H9 (cell line): Measurements from ENCODE around the gene LRMDA. TPM values are rescaled to one million over a fixed set of nuclear protein-coding genes. Genes with fewer than 3 reads are reported as not detected.

Source experiments
- DNase-seq: peaks from one replicate; pipeline ENCODE4 v3.0.0-alpha.2; 2017
- H2AFZ ChIP-seq: one replicate; pipeline ENCODE4 v1.6.1; 2013; ENCODE audit warnings: mild to moderate bottlenecking, low read length, control low read depth, moderate library complexity
- H2AK5ac ChIP-seq: 2 replicates; pipeline ENCODE4 v1.6.1; 2013; ENCODE audit warnings: low read length, control low read depth, mixed read lengths; ENCODE audit not compliant: insufficient read length
- H2BK120ac ChIP-seq: one replicate; pipeline ENCODE4 v1.6.1; 2013; ENCODE audit warnings: low read depth, mild to moderate bottlenecking, low read length, control low read depth, inconsistent platforms; ENCODE audit not compliant: poor library complexity, severe bottlenecking
- H2BK12ac ChIP-seq: 2 replicates; pipeline ENCODE4 v1.6.1; 2013; ENCODE audit warnings: low read length, control low read depth, mixed read lengths, low read depth; ENCODE audit not compliant: insufficient read length
- H2BK15ac ChIP-seq: 2 replicates; pipeline ENCODE4 v1.6.1; 2013; ENCODE audit warnings: low read depth, low read length, control low read depth
- H2BK20ac ChIP-seq: one replicate; pipeline ENCODE4 v1.6.1; 2013; ENCODE audit warnings: low read depth, mild to moderate bottlenecking, low read length, control low read depth, inconsistent platforms; ENCODE audit not compliant: poor library complexity, severe bottlenecking
- H2BK5ac ChIP-seq: 2 replicates; pipeline ENCODE4 v1.6.1; 2013; ENCODE audit warnings: low read length, control low read depth, mixed read lengths; ENCODE audit not compliant: insufficient read length
- H3K14ac ChIP-seq: 2 replicates; pipeline ENCODE4 v1.6.1; 2013; ENCODE audit warnings: low read length, control low read depth; ENCODE audit not compliant: insufficient read depth
- H3K18ac ChIP-seq: 2 replicates; pipeline ENCODE4 v1.6.1; 2013; ENCODE audit warnings: low read depth, mild to moderate bottlenecking, mixed read lengths, low read length, control low read depth; ENCODE audit not compliant: insufficient read length
- H3K23ac ChIP-seq: 2 replicates; pipeline ENCODE4 v1.6.1; 2013; ENCODE audit warnings: low read length, control low read depth, mixed read lengths, low read depth; ENCODE audit not compliant: insufficient read length
- H3K23me2 ChIP-seq: 2 replicates; pipeline ENCODE4 v1.6.1; 2013; ENCODE audit warnings: low read depth, mild to moderate bottlenecking, mixed read lengths, low read length, control low read depth; ENCODE audit not compliant: insufficient read length, poor library complexity, severe bottlenecking
- H3K27ac ChIP-seq: 2 replicates; pipeline ENCODE4 v1.5.1; 2013; ENCODE audit warnings: low read length, control low read depth, mixed read lengths, low read depth; ENCODE audit not compliant: insufficient read length
- H3K27me3 ChIP-seq: 2 replicates; pipeline ENCODE4 v1.6.1; 2013; ENCODE audit warnings: low read length, control low read depth, inconsistent platforms; ENCODE audit not compliant: insufficient read depth
- H3K4ac ChIP-seq: 2 replicates; pipeline ENCODE4 v1.6.1; 2013; ENCODE audit warnings: low read depth, mild to moderate bottlenecking, control low read depth, inconsistent platforms, low read length, moderate library complexity
- H3K4me1 ChIP-seq: 2 replicates; pipeline ENCODE4 v1.6.1; 2013; ENCODE audit warnings: low read length, control low read depth, inconsistent platforms; ENCODE audit not compliant: insufficient read depth
- H3K4me2 ChIP-seq: 2 replicates; pipeline ENCODE4 v1.6.1; 2013; ENCODE audit warnings: low read length, control low read depth, mixed read lengths; ENCODE audit not compliant: insufficient read length, insufficient read depth
- H3K56ac ChIP-seq: 2 replicates; pipeline ENCODE4 v1.6.1; 2013; ENCODE audit warnings: low read depth, mild to moderate bottlenecking, mixed read lengths, low read length, control low read depth; ENCODE audit not compliant: insufficient read length
- H3K79me1 ChIP-seq: 2 replicates; pipeline ENCODE4 v1.6.1; 2013; ENCODE audit warnings: low read depth, mild to moderate bottlenecking, moderate library complexity, low read length, control low read depth, inconsistent platforms; ENCODE audit not compliant: insufficient read depth, poor library complexity, severe bottlenecking
- H3K79me2 ChIP-seq: 2 replicates; pipeline ENCODE4 v1.6.1; 2013; ENCODE audit warnings: low read length, control low read depth, inconsistent platforms; ENCODE audit not compliant: insufficient read depth
- H3K9ac ChIP-seq: 2 replicates; pipeline ENCODE4 v1.6.1; 2013; ENCODE audit warnings: low read length, control low read depth, mixed read lengths; ENCODE audit not compliant: insufficient read length; ENCODE audit errors: extremely low read depth
- H3K9me3 ChIP-seq: one replicate; pipeline ENCODE4 v1.6.1; 2013; ENCODE audit warnings: low read depth, low read length, inconsistent platforms; ENCODE audit not compliant: control insufficient read depth
- H3T11ph ChIP-seq: one replicate; pipeline ENCODE4 v1.6.1; 2013; ENCODE audit warnings: mild to moderate bottlenecking, low read length, control low read depth, inconsistent platforms
- H4K20me1 ChIP-seq: one replicate; pipeline ENCODE4 v1.6.1; 2013; ENCODE audit not compliant: control insufficient read depth, insufficient read length, insufficient read depth
- H4K5ac ChIP-seq: 2 replicates; pipeline ENCODE4 v1.6.1; 2013; ENCODE audit warnings: low read depth, mild to moderate bottlenecking, mixed read lengths, low read length, control low read depth; ENCODE audit not compliant: insufficient read length
- H4K8ac ChIP-seq: replicated peaks from 2 replicates; pipeline ENCODE4 v1.6.1; 2013; ENCODE audit warnings: low read length, control low read depth, mixed read lengths, low read depth; ENCODE audit not compliant: insufficient read length
- H4K91ac ChIP-seq: 2 replicates; pipeline ENCODE4 v1.6.1; 2013; ENCODE audit warnings: low read depth, mild to moderate bottlenecking, moderate library complexity, mixed read lengths, low read length, control low read depth; ENCODE audit not compliant: insufficient read length
- H3K27ac Mint-ChIP-seq, 3 experiments: 2 replicates in 2 of 3; 3 replicates in 1 of 3; pipeline ENCODE4 v1.8.0; 2020 to 2021; ENCODE audit warnings: mixed read lengths in 3 of 3, mild to moderate bottlenecking in 1 of 3, moderate library complexity in 1 of 3
- H3K27me3 Mint-ChIP-seq: 2 replicates; pipeline ENCODE4 v1.8.0; 2021; ENCODE audit warnings: low read depth, mild to moderate bottlenecking, moderate library complexity, mixed read lengths
- H3K36me3 Mint-ChIP-seq, 3 experiments: 2 replicates in 2 of 3; 3 replicates in 1 of 3; pipeline ENCODE4 v1.8.0; 2020 to 2021; ENCODE audit warnings: low read depth in 3 of 3, mixed read lengths in 3 of 3; ENCODE audit not compliant: insufficient read depth in 1 of 3
- H3K4me1 Mint-ChIP-seq, 2 experiments: 2 replicates each; pipeline ENCODE4 v1.8.0; 2020; ENCODE audit warnings: mixed read lengths in 2 of 2
- H3K4me3 Mint-ChIP-seq, 2 experiments: 2 replicates in 1 of 2; 3 replicates in 1 of 2; pipeline ENCODE4 v1.8.0; 2020 to 2021; ENCODE audit warnings: mild to moderate bottlenecking in 2 of 2, mixed read lengths in 2 of 2, moderate library complexity in 1 of 2
- H3K9me3 Mint-ChIP-seq, 2 experiments: 2 replicates in 1 of 2; 3 replicates in 1 of 2; pipeline ENCODE4 v1.8.0; 2020; ENCODE audit warnings: mild to moderate bottlenecking in 2 of 2, mixed read lengths in 2 of 2, moderate library complexity in 1 of 2
- CTCF ChIP-seq: fragments of 200-600 bp; sonication (generic); conservative IDR thresholded peaks from 3 replicates; pipeline ENCODE4 v1.8.0; 2021; ENCODE audit warnings: antibody characterized with exemption, mild to moderate bottlenecking
- WGBS: extraction: QIAGEN DNeasy Blood & Tissue Kit; methylation state at CpG from one replicate; pipeline ENCODE4 v1.1.7; 2013; ENCODE audit warnings: missing lambda C conversion rate, low lambda C conversion rate, mixed read lengths; ENCODE audit not compliant: insufficient read length; ENCODE audit errors: extremely low coverage; 5-methylcytosine and 5-hydroxymethylcytosine counted together
- total RNA-seq: library from RNA; stranded (reverse); gene quantifications from 2 replicates; pipeline ENCODE4 v1.2.1, GENCODE V29; 2021

LRMDA gene
- total RNA-seq, 1 experiment from 2014 or later = 1.8 TPM

GRCh38 chr10:75762431-75762802 lies 331.0 kb downstream of the LRMDA start:
- Mint-ChIP-seq H3K4me1 (peaks cover 18 to 30% of the 10 kb centered on the region in 2 experiments), H3K27ac (no peak overlapping the region), H3K27me3 (no peaks in the 10 kb centered on the region; the same call in 1 of the 2 replicates), H3K9me3 (peaks cover 0 to 2% of the 10 kb centered on the region in 2 experiments; a peak in 2 of 5 replicates), H3K36me3 (no peaks in the 10 kb centered on the region; a peak in 1 of 7 replicates), H3K4me3 (no peak overlapping the region)
- H2BK20ac ChIP-seq = no peak overlapping the region
- no peak overlapping the region for H3K9ac ChIP-seq
- H3K56ac ChIP-seq = no peak overlapping the region
- no peak overlapping the region for H2BK120ac ChIP-seq
- H2AK5ac ChIP-seq = no peak overlapping the region
- no peak overlapping the region for H3T11ph ChIP-seq
- H3K4me1 ChIP-seq = peaks cover 2% of the 10 kb centered on the region; the same call in 1 of the 2 replicates
- no peaks in the 10 kb centered on the region for H3K9me3 ChIP-seq
- TF ChIP-seq CTCF = no peak
- H3K27me3 ChIP-seq = no peaks in the 10 kb centered on the region
- H4K8ac ChIP-seq = no peak overlapping the region
- DNase-seq = no peak
- H4K91ac ChIP-seq = no peak overlapping the region
- H2BK12ac ChIP-seq = no peak overlapping the region
- no peaks in the 10 kb centered on the region for H3K79me1 ChIP-seq
- no peaks in the 10 kb centered on the region for H3K79me2 ChIP-seq
- no peaks in the 10 kb centered on the region for H3K23me2 ChIP-seq
- H3K4ac ChIP-seq = no peak overlapping the region
- no peak overlapping the region for H2AFZ ChIP-seq
- no peak overlapping the region for H3K14ac ChIP-seq
- no CpG with 5 or more reads among the region's 2 CpGs for WGBS
- no peak overlapping the region for H3K4me2 ChIP-seq
- H3K27ac ChIP-seq = no peak overlapping the region
- no peak overlapping the region for H2BK15ac ChIP-seq
- no peak overlapping the region for H3K23ac ChIP-seq
- no peak overlapping the region for H4K5ac ChIP-seq
- no peak overlapping the region for H3K18ac ChIP-seq
- no peak overlapping the region for H2BK5ac ChIP-seq
- H4K20me1 ChIP-seq = no peaks in the 10 kb centered on the region
